ENCODE data around the gene LRRC3. TPM values are rescaled to one million over a fixed set of nuclear protein-coding genes. Genes with fewer than 3 reads are reported as not detected.

Gene LRRC3
- total RNA-seq, 1 experiment from 2014 or later: 5.7 TPM

DNA sequence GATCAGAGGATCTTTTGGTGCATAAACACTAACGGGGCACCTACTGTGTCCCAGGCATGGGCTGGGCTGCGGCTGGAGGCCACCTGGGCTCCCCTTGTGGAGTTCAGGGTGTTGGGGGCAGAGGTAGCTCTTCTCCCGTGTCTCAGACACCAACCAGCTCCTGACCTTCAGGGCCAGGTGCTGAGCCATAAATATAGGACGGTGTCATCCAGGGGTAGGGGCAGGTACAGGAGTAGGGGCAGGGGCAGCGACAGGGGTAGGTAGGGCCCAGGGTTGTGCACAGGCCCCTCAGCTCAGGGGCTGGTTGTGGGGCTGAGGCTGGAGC lies 18.0 kb upstream of the LRRC3 start (continued):
- TF ChIP-seq, protein P1, sequence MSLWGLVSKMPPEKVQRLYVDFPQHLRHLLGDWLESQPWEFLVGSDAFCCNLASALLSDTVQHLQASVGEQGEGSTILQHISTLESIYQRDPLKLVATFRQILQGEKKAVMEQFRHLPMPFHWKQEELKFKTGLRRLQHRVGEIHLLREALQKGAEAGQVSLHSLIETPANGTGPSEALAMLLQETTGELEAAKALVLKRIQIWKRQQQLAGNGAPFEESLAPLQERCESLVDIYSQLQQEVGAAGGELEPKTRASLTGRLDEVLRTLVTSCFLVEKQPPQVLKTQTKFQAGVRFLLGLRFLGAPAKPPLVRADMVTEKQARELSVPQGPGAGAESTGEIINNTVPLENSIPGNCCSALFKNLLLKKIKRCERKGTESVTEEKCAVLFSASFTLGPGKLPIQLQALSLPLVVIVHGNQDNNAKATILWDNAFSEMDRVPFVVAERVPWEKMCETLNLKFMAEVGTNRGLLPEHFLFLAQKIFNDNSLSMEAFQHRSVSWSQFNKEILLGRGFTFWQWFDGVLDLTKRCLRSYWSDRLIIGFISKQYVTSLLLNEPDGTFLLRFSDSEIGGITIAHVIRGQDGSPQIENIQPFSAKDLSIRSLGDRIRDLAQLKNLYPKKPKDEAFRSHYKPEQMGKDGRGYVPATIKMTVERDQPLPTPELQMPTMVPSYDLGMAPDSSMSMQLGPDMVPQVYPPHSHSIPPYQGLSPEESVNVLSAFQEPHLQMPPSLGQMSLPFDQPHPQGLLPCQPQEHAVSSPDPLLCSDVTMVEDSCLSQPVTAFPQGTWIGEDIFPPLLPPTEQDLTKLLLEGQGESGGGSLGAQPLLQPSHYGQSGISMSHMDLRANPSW (CRISPR knock-in tag; conservative IDR thresholded peaks at IDR 0.05; ENCODE audit: low read depth): no peak
- TF ChIP-seq, protein P2, sequence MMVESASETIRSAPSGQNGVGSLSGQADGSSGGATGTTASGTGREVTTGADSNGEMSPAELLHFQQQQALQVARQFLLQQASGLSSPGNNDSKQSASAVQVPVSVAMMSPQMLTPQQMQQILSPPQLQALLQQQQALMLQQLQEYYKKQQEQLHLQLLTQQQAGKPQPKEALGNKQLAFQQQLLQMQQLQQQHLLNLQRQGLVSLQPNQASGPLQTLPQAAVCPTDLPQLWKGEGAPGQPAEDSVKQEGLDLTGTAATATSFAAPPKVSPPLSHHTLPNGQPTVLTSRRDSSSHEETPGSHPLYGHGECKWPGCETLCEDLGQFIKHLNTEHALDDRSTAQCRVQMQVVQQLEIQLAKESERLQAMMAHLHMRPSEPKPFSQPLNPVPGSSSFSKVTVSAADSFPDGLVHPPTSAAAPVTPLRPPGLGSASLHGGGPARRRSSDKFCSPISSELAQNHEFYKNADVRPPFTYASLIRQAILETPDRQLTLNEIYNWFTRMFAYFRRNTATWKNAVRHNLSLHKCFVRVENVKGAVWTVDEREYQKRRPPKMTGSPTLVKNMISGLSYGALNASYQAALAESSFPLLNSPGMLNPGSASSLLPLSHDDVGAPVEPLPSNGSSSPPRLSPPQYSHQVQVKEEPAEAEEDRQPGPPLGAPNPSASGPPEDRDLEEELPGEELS (CRISPR knock-in tag; IDR thresholded peaks at IDR 0.05): no peak
- no peak for TF ChIP-seq SP1 (CRISPR knock-in tag; conservative IDR thresholded peaks at IDR 0.05)
- TF ChIP-seq, protein P3, sequence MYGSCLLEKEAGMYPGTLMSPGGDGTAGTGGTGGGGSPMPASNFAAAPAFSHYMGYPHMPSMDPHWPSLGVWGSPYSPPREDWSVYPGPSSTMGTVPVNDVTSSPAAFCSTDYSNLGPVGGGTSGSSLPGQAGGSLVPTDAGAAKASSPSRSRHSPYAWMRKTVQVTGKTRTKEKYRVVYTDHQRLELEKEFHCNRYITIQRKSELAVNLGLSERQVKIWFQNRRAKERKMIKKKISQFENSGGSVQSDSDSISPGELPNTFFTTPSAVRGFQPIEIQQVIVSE (CRISPR knock-in tag; IDR thresholded peaks at IDR 0.05; ENCODE audit: borderline replicate concordance): no peak

DNA sequence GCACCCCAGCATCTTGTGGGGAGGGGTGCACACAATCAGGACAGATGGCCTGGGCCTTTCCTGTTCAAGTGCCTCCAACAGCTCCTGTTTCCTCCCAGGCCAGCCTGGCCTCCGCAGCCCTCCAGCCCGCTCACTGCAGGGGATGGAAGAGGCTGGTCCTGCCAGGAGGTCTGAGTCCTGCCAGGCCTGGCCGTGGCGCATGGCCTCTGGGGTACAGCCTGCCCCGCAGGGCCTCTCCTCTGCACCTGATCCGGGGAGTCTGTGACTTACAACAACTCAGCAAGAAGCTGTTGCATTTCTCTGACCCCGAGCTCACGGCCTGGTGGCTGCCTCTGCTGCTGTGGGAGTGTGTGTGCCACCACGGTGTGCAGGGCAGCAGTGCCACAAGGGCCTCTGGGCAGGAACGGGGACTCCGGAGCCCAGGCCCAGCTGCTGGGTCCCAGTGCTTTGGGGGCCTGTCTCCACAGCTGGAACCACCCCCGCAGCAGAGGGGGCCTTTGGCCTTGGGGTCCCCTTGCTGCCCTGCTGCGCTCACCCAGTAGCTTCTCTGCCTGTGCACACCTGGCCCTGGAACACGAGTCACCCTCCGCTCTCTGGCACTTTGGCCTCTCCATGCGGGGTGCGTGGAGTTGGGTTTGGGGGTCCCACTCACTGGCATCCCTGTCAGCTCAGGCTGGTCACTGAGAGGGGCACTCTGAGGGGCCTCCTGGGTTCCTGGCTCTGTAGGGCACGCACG lies 17.4 kb upstream of the LRRC3 start:
- H3K4me3 Mint-ChIP-seq: no peak overlapping the region
- no peaks in the 10 kb centered on the region for H3K9me3 Mint-ChIP-seq
- CTCF ChIA-PET: interaction anchor here (1.2 kb wide), 1 partner anchor 18 kb away, joined by 9 read pairs; the partner anchor contains the start of gene LRRC3
- ATAC-seq (no peak), DNase-seq (ENCODE audit: low spot score) (no peak)
- TF ChIP-seq HMGA2 (CRISPR knock-in tag; IDR thresholded peaks at IDR 0.05) (no peak), NR3C1 (CRISPR knock-in tag; conservative IDR thresholded peaks at IDR 0.05; ENCODE audit: low read depth) (no peak), TEAD4 (CRISPR knock-in tag; IDR thresholded peaks at IDR 0.05) (no peak), ZNF219 (CRISPR knock-in tag; IDR thresholded peaks at IDR 0.05; ENCODE audit: borderline replicate concordance) (no peak), GRHL2 (CRISPR knock-in tag; IDR thresholded peaks at IDR 0.05; ENCODE audit: insufficient replicate concordance, severe bottlenecking) (no peak), ATF1 (CRISPR knock-in tag; IDR thresholded peaks at IDR 0.05) (no peak), PRRX2 (CRISPR knock-in tag; IDR thresholded peaks at IDR 0.05) (no peak), ELF4 (CRISPR knock-in tag; IDR thresholded peaks at IDR 0.05; ENCODE audit: low read depth) (no peak), RORB (CRISPR knock-in tag; IDR thresholded peaks at IDR 0.05) (no peak), RELA (CRISPR knock-in tag; IDR thresholded peaks at IDR 0.05; ENCODE audit: borderline replicate concordance) (no peak), ZNF138 (CRISPR knock-in tag; conservative IDR thresholded peaks at IDR 0.05) (no peak)
- TF ChIP-seq, protein P4, sequence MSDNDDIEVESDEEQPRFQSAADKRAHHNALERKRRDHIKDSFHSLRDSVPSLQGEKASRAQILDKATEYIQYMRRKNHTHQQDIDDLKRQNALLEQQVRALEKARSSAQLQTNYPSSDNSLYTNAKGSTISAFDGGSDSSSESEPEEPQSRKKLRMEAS (CRISPR knock-in tag; IDR thresholded peaks at IDR 0.05): no peak
- TF ChIP-seq, protein P5, sequence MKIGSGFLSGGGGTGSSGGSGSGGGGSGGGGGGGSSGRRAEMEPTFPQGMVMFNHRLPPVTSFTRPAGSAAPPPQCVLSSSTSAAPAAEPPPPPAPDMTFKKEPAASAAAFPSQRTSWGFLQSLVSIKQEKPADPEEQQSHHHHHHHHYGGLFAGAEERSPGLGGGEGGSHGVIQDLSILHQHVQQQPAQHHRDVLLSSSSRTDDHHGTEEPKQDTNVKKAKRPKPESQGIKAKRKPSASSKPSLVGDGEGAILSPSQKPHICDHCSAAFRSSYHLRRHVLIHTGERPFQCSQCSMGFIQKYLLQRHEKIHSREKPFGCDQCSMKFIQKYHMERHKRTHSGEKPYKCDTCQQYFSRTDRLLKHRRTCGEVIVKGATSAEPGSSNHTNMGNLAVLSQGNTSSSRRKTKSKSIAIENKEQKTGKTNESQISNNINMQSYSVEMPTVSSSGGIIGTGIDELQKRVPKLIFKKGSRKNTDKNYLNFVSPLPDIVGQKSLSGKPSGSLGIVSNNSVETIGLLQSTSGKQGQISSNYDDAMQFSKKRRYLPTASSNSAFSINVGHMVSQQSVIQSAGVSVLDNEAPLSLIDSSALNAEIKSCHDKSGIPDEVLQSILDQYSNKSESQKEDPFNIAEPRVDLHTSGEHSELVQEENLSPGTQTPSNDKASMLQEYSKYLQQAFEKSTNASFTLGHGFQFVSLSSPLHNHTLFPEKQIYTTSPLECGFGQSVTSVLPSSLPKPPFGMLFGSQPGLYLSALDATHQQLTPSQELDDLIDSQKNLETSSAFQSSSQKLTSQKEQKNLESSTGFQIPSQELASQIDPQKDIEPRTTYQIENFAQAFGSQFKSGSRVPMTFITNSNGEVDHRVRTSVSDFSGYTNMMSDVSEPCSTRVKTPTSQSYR (CRISPR knock-in tag; IDR thresholded peaks at IDR 0.05): no peak
- no peaks in the 10 kb centered on the region for H3K36me3 Mint-ChIP-seq
- no peaks in the 10 kb centered on the region for H3K27me3 Mint-ChIP-seq (ENCODE audit: low read depth)
- no peak overlapping the region for H3K27ac Mint-ChIP-seq
- POLR2A ChIA-PET: no interaction called here
- no peaks in the 10 kb centered on the region for H3K4me1 Mint-ChIP-seq
